OCI-LY1 (cell line): ENCODE data around the gene CD164L2.

ENCODE experiments used
- H2AFZ ChIP-seq: fragments of 200-600 bp; sonication (generic), shearing (Covaris generic); 2 replicates; pipeline ENCODE4 v1.6.0; 2014; ENCODE audit warnings: antibody characterized with exemption, mild to moderate bottlenecking, low read length
- H3F3A ChIP-seq: fragments of 200-600 bp; sonication (generic), shearing (Covaris generic); 2 replicates; pipeline ENCODE4 v1.6.0; 2014; ENCODE audit warnings: mild to moderate bottlenecking, antibody characterized with exemption, low read length, moderate library complexity; ENCODE audit not compliant: insufficient read depth
- H3K27ac ChIP-seq: fragments of 200-600 bp; sonication (generic); 2 replicates; pipeline ENCODE4 v1.5.1; 2014; ENCODE audit warnings: low read length, mixed run types, mild to moderate bottlenecking, low read depth; ENCODE audit not compliant: poor library complexity, severe bottlenecking
- H3K27me3 ChIP-seq: fragments of 200-600 bp; sonication (generic); 2 replicates; pipeline ENCODE4 v1.6.0; 2014; ENCODE audit warnings: antibody characterized with exemption, mild to moderate bottlenecking, low read length, moderate library complexity; ENCODE audit not compliant: insufficient read depth
- H3K36me3 ChIP-seq: fragments of 200-600 bp; sonication (generic); 2 replicates; pipeline ENCODE4 v1.6.1; 2014; ENCODE audit warnings: mild to moderate bottlenecking, antibody characterized with exemption, low read length, moderate library complexity, mixed read lengths; ENCODE audit not compliant: insufficient read depth
- H3K4me1 ChIP-seq: fragments of 200-600 bp; sonication (generic); 2 replicates; pipeline ENCODE4 v1.5.1; 2014; ENCODE audit warnings: mild to moderate bottlenecking, low read length, moderate library complexity; ENCODE audit not compliant: insufficient read depth, severe bottlenecking
- H3K4me2 ChIP-seq: fragments of 200-600 bp; sonication (generic), shearing (Covaris generic); 2 replicates; pipeline ENCODE4 v1.6.1; 2014; ENCODE audit warnings: low read length
- H3K4me3 ChIP-seq: fragments of 200-600 bp; sonication (generic); 2 replicates; pipeline ENCODE4 v1.5.1; 2014; ENCODE audit warnings: low read length, low read depth, mild to moderate bottlenecking, mixed read lengths; ENCODE audit not compliant: poor library complexity, severe bottlenecking
- H3K79me2 ChIP-seq: fragments of 200-600 bp; shearing (Covaris generic); 2 replicates; pipeline ENCODE4 v1.6.1; 2016; ENCODE audit warnings: mixed run types, low read length, mixed read lengths; ENCODE audit not compliant: insufficient read depth
- H3K9ac ChIP-seq: fragments of 200-600 bp; sonication (generic), shearing (Covaris generic); 2 replicates; pipeline ENCODE4 v1.6.1; 2014; ENCODE audit warnings: mild to moderate bottlenecking, low read length, mixed read lengths
- H3K9me2 ChIP-seq: fragments of 200-600 bp; sonication (generic), shearing (Covaris generic); 2 replicates; pipeline ENCODE4 v1.6.1; 2014; ENCODE audit warnings: low read depth, mild to moderate bottlenecking, low read length, mixed read lengths
- H3K9me3 ChIP-seq: fragments of 200-600 bp; shearing (Covaris generic); 2 replicates; pipeline ENCODE4 v1.6.1; 2014; ENCODE audit warnings: low read length, mixed read lengths
- H4K20me1 ChIP-seq: fragments of 200-600 bp; sonication (generic), shearing (Covaris generic); 2 replicates; pipeline ENCODE4 v1.6.0; 2016; ENCODE audit warnings: mild to moderate bottlenecking, low read length; ENCODE audit not compliant: insufficient read depth
- EZH2 ChIP-seq: fragments of 200-600 bp; sonication (generic), shearing (Covaris generic); IDR thresholded peaks from 2 replicates; pipeline ENCODE4 v1.8.0; 2017; ENCODE audit warnings: borderline replicate concordance, mixed run types, mild to moderate bottlenecking, antibody characterized with exemption, low read length, moderate library complexity, mixed read lengths
- TF ChIP-seq, protein P1 (sequence below): fragments of 200-600 bp; sonication (generic), shearing (Covaris generic); IDR thresholded peaks from 2 replicates; pipeline ENCODE4 v1.5.1; 2017; ENCODE audit warnings: mild to moderate bottlenecking, antibody characterized with exemption, low read length, moderate library complexity, mixed read lengths

Gene CD164L2

GRCh38 chr1:27357281-27358037 lies 25.7 kb downstream of the CD164L2 start:
- H3K4me2 ChIP-seq, result peak overlapping the region; percentile 82
- no peaks in the 10 kb centered on the region; the same call in 1 of the 2 replicates for H3K27me3 ChIP-seq
- H3K9me3 ChIP-seq, result no peaks in the 10 kb centered on the region
- H3K4me1 ChIP-seq, result peaks cover 43% of the 10 kb centered on the region
- H3K79me2 ChIP-seq, result no peaks in the 10 kb centered on the region
- H3K9ac ChIP-seq, result peak overlapping the region; percentile 56; the same call in 1 of the 2 replicates
- H3K4me3 ChIP-seq, result peak overlapping the region; percentile 58
- no peaks in the 10 kb centered on the region for H4K20me1 ChIP-seq
- H3F3A ChIP-seq, result no peaks in the 10 kb centered on the region
- H3K9me2 ChIP-seq, result no peaks in the 10 kb centered on the region
- TF ChIP-seq EZH2, result no peak
- TF ChIP-seq, protein P1, sequence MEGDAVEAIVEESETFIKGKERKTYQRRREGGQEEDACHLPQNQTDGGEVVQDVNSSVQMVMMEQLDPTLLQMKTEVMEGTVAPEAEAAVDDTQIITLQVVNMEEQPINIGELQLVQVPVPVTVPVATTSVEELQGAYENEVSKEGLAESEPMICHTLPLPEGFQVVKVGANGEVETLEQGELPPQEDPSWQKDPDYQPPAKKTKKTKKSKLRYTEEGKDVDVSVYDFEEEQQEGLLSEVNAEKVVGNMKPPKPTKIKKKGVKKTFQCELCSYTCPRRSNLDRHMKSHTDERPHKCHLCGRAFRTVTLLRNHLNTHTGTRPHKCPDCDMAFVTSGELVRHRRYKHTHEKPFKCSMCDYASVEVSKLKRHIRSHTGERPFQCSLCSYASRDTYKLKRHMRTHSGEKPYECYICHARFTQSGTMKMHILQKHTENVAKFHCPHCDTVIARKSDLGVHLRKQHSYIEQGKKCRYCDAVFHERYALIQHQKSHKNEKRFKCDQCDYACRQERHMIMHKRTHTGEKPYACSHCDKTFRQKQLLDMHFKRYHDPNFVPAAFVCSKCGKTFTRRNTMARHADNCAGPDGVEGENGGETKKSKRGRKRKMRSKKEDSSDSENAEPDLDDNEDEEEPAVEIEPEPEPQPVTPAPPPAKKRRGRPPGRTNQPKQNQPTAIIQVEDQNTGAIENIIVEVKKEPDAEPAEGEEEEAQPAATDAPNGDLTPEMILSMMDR, result peak; percentile 87
- H2AFZ ChIP-seq, result no peak overlapping the region
- H3K36me3 ChIP-seq, result no peaks in the 10 kb centered on the region
- H3K27ac ChIP-seq, result peak overlapping the region; percentile 37

DNA sequence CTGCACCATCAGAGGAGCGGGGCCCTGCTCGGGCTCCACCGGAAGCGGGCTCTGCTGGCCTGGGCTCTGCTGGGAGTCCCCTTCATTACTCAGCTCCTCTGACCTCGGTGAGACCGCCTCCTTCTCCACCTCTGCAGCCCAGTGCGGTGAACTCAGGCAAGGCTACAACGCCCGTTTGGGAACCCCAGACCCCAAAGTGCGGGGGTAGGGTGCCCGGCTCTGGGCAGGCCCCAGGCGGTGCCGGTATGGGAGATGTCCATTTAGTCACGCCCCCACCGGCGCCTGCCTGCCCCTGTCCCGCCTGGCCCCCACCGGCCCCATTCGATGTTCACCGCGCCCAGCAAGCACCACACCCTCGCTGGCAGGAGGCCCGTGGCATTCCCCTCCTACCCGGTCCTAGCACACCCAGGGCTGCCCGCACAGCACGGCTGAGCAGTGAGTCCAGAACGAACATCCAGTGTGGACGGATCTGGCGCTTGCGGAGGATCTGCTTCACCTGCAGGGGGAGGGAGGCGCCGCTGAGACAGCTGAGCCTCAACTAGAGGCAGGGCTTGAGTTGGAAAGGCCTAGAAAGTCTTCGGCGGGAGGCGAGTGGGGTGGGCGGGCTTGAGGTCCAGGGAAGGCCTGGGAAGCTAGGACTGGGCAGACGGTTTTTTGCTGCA lies 26.4 kb downstream of the CD164L2 start:
- TF ChIP-seq, protein P1, result no peak
- TF ChIP-seq EZH2, result no peak
- H3K4me2 ChIP-seq, result peak overlapping the region; percentile 82
- H3K79me2 ChIP-seq, result no peaks in the 10 kb centered on the region
- peak overlapping the region; percentile 58 for H3K4me3 ChIP-seq
- peaks cover 43% of the 10 kb centered on the region for H3K4me1 ChIP-seq
- H3K9ac ChIP-seq, result peak overlapping the region; percentile 56; the same call in 1 of the 2 replicates
- H3K9me3 ChIP-seq, result no peaks in the 10 kb centered on the region
- H3K36me3 ChIP-seq, result no peaks in the 10 kb centered on the region
- H3F3A ChIP-seq, result no peaks in the 10 kb centered on the region
- no peak overlapping the region for H2AFZ ChIP-seq
- H4K20me1 ChIP-seq, result no peaks in the 10 kb centered on the region
- H3K9me2 ChIP-seq, result no peaks in the 10 kb centered on the region
- H3K27ac ChIP-seq, result peak overlapping the region; percentile 37
- no peaks in the 10 kb centered on the region; the same call in 1 of the 2 replicates for H3K27me3 ChIP-seq

DNA sequence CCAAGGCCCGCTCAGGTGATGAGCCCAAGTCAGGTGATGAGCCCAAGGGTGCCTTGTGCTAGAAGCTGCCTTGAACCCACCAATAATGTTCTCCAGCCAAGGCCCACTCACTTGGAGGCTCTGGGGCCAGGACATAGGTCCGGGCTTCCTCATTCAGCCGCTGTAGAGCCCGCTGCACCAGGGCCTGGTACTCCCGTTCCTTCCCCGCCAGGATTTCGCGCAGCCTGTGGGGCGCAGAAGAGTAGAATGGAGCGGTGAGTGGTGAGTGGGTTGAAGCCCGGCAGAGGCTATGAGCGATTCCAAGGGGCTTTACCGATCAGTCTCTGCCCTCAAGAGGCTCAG lies 26.9 kb downstream of the CD164L2 start:
- no peak overlapping the region for H2AFZ ChIP-seq
- H3F3A ChIP-seq, result no peaks in the 10 kb centered on the region
- H3K27ac ChIP-seq, result peak overlapping the region; percentile 37
- no peaks in the 10 kb centered on the region for H3K9me3 ChIP-seq
- H3K27me3 ChIP-seq, result no peaks in the 10 kb centered on the region; the same call in 1 of the 2 replicates
- H4K20me1 ChIP-seq, result no peaks in the 10 kb centered on the region
- H3K4me1 ChIP-seq, result peaks cover 43% of the 10 kb centered on the region
- TF ChIP-seq, protein P1, result no peak
- TF ChIP-seq EZH2, result no peak
- H3K9ac ChIP-seq, result peak overlapping the region; percentile 56; the same call in 1 of the 2 replicates
- H3K36me3 ChIP-seq, result no peaks in the 10 kb centered on the region
- no peaks in the 10 kb centered on the region for H3K9me2 ChIP-seq
- peak overlapping the region; percentile 82 for H3K4me2 ChIP-seq
- H3K4me3 ChIP-seq, result peak overlapping the region; percentile 58
- H3K79me2 ChIP-seq, result no peaks in the 10 kb centered on the region
